A549 (cell line): ENCODE results near the gene GGACT.

Experiments used
- EP300 ChIP-seq, 2 experiments: fragments of >200 bp; sonication (Bioruptor Twin); formaldehyde crosslinking; IDR thresholded peaks; 2 replicates in 1 of 2; 3 replicates in 1 of 2; pipeline ENCODE4 v1.6.1; 2016 to 2017
- POLR2A ChIP-seq: IDR thresholded peaks from 2 replicates; pipeline ENCODE4 v1.6.1; 2012; ENCODE audit warnings: mild to moderate bottlenecking, low read length
- REST ChIP-seq: fragments of 200-600 bp; sonication (generic); IDR thresholded peaks from 2 replicates; pipeline ENCODE4 v1.6.1; 2016; ENCODE audit warnings: antibody characterized with exemption, mild to moderate bottlenecking, moderate library complexity
- TF ChIP-seq, protein P1 (sequence below): fragments of >200 bp; sonication (Bioruptor Twin); formaldehyde crosslinking; IDR thresholded peaks from 3 replicates; pipeline ENCODE4 v1.5.1; 2016

GRCh38 chr13:100600461-100600860 is 11.9 kb upstream of the GGACT start:
- TF ChIP-seq POLR2A (no peak), REST (no peak), EP300 (IDR thresholded peaks at IDR 0.05) (no peak)
- TF ChIP-seq, protein P1, sequence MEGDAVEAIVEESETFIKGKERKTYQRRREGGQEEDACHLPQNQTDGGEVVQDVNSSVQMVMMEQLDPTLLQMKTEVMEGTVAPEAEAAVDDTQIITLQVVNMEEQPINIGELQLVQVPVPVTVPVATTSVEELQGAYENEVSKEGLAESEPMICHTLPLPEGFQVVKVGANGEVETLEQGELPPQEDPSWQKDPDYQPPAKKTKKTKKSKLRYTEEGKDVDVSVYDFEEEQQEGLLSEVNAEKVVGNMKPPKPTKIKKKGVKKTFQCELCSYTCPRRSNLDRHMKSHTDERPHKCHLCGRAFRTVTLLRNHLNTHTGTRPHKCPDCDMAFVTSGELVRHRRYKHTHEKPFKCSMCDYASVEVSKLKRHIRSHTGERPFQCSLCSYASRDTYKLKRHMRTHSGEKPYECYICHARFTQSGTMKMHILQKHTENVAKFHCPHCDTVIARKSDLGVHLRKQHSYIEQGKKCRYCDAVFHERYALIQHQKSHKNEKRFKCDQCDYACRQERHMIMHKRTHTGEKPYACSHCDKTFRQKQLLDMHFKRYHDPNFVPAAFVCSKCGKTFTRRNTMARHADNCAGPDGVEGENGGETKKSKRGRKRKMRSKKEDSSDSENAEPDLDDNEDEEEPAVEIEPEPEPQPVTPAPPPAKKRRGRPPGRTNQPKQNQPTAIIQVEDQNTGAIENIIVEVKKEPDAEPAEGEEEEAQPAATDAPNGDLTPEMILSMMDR = no peak
